Kidney epithelial cell (primary cell): Measurements from ENCODE around the gene STPG2. TPM values are rescaled to one million over a fixed set of nuclear protein-coding genes. Genes with fewer than 3 reads are reported as not detected.

ENCODE experiments used
- DNase-seq: peaks from one replicate; pipeline ENCODE4 v3.0.0-alpha.2; 2010; ENCODE audit warnings: low read depth
- H3K27me3 ChIP-seq: 2 replicates; pipeline ENCODE4 v1.6.0; 2011; ENCODE audit warnings: low read length; ENCODE audit not compliant: control insufficient read depth, insufficient read depth
- H3K36me3 ChIP-seq: 2 replicates; pipeline ENCODE4 v1.5.1; 2011; ENCODE audit warnings: low read length; ENCODE audit not compliant: control insufficient read depth, insufficient read depth
- H3K4me3 ChIP-seq: 2 replicates; pipeline ENCODE4 v1.5.1; 2011; ENCODE audit warnings: low read depth, mild to moderate bottlenecking, control low read depth, low read length
- CTCF ChIP-seq: IDR thresholded peaks from 2 replicates; pipeline ENCODE4 v1.5.1; 2011; ENCODE audit warnings: mild to moderate bottlenecking, moderate library complexity, low read length, control low read depth, inconsistent platforms; ENCODE audit not compliant: insufficient read depth, poor library complexity, severe bottlenecking
- total RNA-seq: library from RNA; depleted of rRNA; stranded (reverse); fragments of >200 nt; gene quantifications from 2 replicates; pipeline ENCODE4 v1.2.3, GENCODE V29; 2015

Gene STPG2
- total RNA-seq, 1 donor from 2014 or later: not detected

- DNase-seq: no peak
- H3K4me3 ChIP-seq: no peak overlapping the region
- H3K36me3 ChIP-seq: no peaks in the 10 kb centered on the region
- H3K27me3 ChIP-seq: no peaks in the 10 kb centered on the region
- TF ChIP-seq CTCF: no peak
Measured at GRCh38 chr4:97836662-97837061, 306.6 kb downstream of the STPG2 start.

GRCh38 chr4:97828646-97829045 lies 314.6 kb downstream of the STPG2 start:
- TF ChIP-seq CTCF: no peak
- no peak overlapping the region for H3K4me3 ChIP-seq
- no peaks in the 10 kb centered on the region for H3K36me3 ChIP-seq
- no peak for DNase-seq
- H3K27me3 ChIP-seq: no peaks in the 10 kb centered on the region

GRCh38 chr4:97819294-97819693 lies 324.0 kb downstream of the STPG2 start:
- Histone ChIP-seq H3K4me3 (no peak overlapping the region), H3K36me3 (no peaks in the 10 kb centered on the region), H3K27me3 (no peaks in the 10 kb centered on the region)
- no peak for DNase-seq
- TF ChIP-seq CTCF: no peak

- Histone ChIP-seq H3K36me3 (no peaks in the 10 kb centered on the region), H3K4me3 (no peak overlapping the region), H3K27me3 (no peaks in the 10 kb centered on the region)
- no peak for DNase-seq
- TF ChIP-seq CTCF: no peak
Measured at GRCh38 chr4:97812768-97813167, 330.5 kb downstream of the STPG2 start.

GRCh38 chr4:97786306-97786920 lies 356.9 kb downstream of the STPG2 start:
- no peak for TF ChIP-seq CTCF
- Histone ChIP-seq H3K27me3 (no peaks in the 10 kb centered on the region), H3K4me3 (no peak overlapping the region), H3K36me3 (no peaks in the 10 kb centered on the region)
- no peak for DNase-seq

GRCh38 chr4:97778174-97778573 lies 365.1 kb downstream of the STPG2 start:
- no peaks in the 10 kb centered on the region for H3K27me3 ChIP-seq
- no peak for TF ChIP-seq CTCF
- H3K4me3 ChIP-seq: no peak overlapping the region
- no peak for DNase-seq
- H3K36me3 ChIP-seq: no peaks in the 10 kb centered on the region
